EH (cell line): ENCODE data around the gene CDHR3.
"Not testable (repeated sequence)": the region's sequence is repeated elsewhere in the genome, so short reads cannot be mapped to it uniquely, and the experiment has no call there.

Experiments
- DNase-seq: peaks from one replicate; pipeline ENCODE4 v3.0.0-alpha.2; 2015; ENCODE audit warnings: low read depth

The CDHR3 gene

GRCh38 chr7:105958012-105958411 is 5.1 kb upstream of the CDHR3 start:
- DNase-seq, result no peak

DNA sequence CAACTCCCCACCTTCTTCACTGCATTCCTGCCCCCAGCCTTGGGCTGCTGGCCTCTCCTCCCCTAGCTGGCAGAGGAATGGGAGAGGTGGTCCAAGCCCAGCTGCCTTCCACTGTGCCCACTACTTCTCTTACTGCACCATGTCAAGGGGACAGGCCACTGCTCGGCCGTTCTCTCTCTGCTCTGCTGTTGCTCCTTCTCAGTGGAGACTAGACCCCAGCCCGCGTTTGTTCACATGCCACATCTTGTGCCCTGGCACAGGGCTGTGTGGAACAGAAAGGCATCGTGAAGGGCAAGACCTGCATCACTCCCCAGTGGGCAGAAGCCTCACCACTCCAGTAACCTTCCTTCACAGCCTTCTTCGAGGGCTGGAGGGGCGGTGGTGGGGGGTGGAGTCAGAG is 711 bp upstream of the CDHR3 start:
- DNase-seq, result no peak

DNA sequence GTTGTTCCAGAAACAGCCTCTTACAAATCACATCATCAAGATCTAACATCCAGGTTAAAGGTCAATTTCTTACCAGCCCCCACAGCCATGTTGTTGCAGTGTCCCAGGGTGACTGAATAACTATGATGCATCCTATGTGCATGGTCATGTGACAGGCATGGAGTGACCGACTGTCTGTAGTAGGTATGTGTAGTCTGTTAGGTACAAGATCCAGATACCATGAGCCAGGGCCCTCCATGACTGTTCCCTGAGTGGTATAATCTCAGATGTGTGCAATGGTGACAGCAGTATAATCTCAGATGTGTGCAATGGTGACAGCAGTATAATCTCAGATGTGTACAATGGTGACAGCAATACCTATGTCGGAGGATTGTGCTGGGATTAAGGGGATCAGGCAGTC is 8.8 kb downstream of the CDHR3 start:
- DNase-seq, result no peak

GRCh38 chr7:105972276-105972675 is 9.2 kb downstream of the CDHR3 start:
- DNase-seq, result peak; percentile 10

DNA sequence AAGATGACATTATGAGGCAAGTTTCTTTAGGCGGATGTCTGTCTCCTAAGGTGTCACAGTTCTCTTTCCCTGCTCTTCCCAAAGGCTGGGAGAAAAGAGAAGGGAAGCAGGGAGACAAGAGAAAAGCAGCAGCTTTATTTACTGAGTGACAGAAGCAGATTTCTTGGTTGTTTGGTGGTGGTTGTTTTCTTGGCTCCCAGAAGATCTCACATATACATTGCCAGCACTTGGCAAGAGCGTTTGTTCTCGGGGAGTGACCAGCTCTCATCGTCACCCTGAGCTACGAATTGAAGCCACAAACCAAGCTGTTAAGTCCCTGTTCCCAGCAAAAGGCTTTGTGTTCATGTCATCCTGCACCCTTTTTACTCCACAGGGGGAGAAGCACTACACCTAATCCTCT is 11.4 kb downstream of the CDHR3 start:
- no peak for DNase-seq

- DNase-seq, result peak; percentile 64
Measured at GRCh38 chr7:105975770-105976417, 12.8 kb downstream of the CDHR3 start.

GRCh38 chr7:105976868-105977267 is 13.8 kb downstream of the CDHR3 start:
- no peak for DNase-seq

- DNase-seq, result no peak
Measured at GRCh38 chr7:105978035-105978434, 15.0 kb downstream of the CDHR3 start.

- no peak for DNase-seq
Measured at GRCh38 chr7:105978974-105979373, 15.9 kb downstream of the CDHR3 start.

DNA sequence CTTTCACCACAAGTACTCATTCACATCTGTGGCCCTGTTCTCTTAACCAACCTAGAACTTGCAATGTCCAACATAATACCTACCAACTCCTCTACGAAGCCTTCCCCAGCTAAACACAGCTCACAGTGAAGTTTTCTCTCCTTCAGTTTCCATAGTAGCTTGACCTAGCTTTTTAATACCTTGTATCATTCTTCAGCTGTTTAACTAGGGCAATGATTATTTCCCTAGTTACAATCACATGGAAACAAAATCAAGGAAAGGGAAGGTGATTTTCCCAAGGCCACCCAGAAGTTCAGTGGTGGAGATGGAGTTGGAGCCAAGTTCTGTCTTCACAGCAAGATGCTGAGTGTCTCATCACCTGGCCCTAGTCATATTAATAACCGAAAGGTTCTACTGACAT is 16.3 kb downstream of the CDHR3 start:
- no peak for DNase-seq

- no peak for DNase-seq
Measured at GRCh38 chr7:105980645-105981396, 17.8 kb downstream of the CDHR3 start.

DNA sequence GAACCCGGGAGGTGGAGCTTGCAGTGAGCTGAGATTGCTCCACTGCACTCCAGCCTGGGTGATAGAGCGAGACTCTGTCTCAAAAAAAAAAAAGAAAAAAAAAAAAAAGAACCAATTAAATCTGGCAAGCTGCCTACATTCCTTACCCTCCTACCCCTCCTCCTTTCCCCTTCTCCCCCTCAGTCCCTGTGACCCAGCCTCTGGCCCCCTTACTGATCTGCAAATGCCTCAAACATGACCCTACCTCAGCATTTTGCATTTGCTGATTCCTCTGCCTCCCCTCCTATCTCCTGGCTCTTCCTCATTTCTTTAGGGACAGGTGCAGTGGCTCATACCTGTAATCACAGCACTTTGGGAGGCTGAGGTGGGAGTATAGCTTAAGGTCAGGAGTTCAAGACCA is 19.3 kb downstream of the CDHR3 start:
- DNase-seq, result no peak

DNA sequence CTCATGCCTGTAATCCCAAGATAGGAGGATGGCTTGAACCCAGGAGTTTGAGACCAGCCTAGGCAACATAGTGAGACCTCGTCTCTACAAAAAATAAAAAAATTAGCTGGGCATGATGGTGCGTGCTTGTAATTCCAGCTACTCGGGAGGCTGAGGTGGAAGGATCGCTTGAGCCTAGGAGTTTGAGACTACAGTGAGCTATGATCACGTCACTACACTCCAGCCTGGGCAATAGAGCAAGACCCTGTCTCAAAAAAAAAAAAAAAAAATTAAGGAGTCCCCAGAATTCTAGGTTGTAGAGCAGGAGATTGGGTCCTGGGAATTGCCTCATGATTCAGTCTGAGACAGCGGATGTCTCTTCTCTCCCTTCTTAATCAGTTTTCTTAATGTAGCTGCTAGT is 21.7 kb downstream of the CDHR3 start:
- DNase-seq, result not testable (repeated sequence)

DNA sequence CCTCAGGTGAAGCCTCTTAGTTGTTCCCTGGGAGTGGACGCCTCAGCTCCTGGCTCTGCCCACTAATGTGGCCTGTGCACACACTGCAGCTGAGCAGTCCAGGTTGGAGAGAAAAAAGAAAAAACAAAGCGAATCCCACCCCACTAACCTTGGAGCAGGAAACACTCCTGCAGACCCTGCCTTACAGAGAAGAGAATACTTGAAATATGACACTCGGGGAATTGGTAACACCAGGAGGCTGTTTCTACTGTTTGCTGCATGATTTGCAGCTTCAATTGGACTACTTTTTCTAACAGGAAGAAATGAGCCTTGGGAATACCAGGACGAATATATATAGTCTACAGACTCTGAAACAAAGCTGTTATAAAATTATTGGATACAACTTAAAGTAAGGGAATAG is 22.2 kb downstream of the CDHR3 start:
- DNase-seq, result no peak

GRCh38 chr7:105985672-105986215 is 22.7 kb downstream of the CDHR3 start:
- no peak for DNase-seq

DNA sequence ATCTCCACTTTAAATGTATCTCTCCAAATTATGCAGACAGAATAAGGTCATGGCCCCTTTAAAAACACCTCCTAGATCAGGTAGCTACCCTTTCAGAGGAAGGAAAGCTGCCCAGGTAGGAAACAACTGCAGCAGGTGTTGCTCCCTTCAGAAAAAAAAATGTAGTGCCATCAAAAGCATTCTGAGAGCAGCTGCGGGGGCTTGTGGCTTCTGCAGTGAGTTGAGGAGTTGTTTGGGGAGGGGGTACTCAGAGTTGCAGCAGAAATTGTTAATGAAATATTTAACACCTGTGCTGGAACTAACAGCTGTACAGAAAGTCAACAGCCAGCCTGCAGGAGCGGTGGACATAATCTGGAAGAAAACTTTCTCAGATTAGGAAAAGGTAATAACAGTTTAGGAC is 24.0 kb downstream of the CDHR3 start:
- no peak for DNase-seq

GRCh38 chr7:105988276-105988675 is 25.2 kb downstream of the CDHR3 start:
- no peak for DNase-seq

DNA sequence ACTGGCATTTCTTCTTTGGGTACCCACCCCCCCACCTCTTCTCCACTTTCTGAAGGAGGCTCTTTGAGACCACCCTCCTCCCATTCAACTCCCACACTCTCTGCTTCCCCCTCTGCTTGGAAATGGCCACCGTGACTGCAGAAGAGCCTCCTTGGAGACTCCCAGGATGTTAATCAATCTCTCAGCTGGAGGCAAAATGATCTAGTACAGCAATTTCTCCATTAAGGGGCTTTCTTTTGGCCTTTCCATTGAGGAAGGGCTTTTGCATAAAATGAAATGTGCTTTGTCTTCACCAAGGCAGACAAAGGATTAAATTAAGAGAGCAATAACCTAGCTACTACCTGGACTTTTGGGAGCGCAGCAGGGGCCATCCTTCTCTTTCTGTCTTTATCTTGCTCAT is 26.1 kb downstream of the CDHR3 start:
- no peak for DNase-seq

DNA sequence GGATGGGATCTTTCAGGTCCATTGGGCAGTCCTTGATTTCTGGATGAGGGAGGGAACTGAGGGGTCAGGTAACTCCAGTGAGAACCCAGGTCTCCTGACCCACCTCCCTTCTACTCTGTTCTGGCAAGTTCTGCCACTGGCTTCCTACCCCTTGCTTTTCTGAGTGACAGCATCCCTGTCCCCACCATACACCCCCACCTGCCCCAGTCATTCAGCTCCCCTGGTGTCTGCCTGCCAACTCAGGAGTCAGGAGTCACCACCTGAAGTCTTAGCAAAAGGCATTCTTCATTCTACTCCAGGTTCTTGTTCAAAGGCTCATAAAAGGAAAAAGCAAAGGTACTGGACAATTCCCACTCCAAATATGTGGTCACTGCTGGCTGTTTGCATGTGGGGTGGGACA is 26.6 kb downstream of the CDHR3 start:
- DNase-seq, result no peak

GRCh38 chr7:105990141-105990540 is 27.1 kb downstream of the CDHR3 start:
- no peak for DNase-seq

DNA sequence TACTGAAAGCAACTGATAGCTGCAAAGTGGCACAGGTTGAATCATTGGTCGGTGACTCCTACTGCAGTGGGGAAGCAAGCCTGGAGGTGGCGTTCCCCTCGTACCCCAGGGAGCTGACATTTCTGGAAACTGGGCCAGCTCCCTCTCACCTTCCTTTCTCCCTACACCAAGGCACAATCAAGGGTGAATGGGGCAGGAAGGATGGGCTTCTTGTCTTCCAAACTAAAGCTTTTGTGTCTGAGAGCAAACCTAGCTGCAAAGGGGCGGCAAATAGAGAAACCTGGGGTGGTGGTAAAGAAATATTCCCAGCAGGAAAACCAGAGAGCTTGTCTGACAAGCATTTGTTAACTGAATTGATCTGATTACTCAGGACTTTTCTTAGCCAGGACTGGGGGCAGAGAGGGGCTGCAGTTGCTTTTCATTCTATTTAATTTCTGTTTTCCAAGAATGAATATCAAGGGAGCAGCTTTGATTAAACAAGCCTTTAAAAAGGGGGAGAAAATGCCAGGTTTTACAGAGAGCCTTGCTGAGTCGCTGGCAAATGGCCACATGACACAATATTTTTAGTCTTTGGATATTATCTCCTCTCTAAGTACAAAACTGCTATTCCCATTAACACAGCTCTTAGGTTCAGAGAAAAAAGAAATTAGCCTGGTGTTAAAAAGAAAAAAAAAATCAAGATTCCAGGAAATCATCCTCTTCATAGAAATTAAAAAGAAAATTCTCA is 27.8 kb downstream of the CDHR3 start:
- peak; percentile 23 for DNase-seq

- no peak for DNase-seq
Measured at GRCh38 chr7:105992905-105993304, 29.8 kb downstream of the CDHR3 start.
